ENCODE data around the gene PNPLA3. TPM values are rescaled to one million over a fixed set of nuclear protein-coding genes. Genes with fewer than 3 reads are reported as not detected.
A peak's percentile ranks its signal among the peaks of the same experiment; 100 is the strongest.

Gene PNPLA3
- total RNA-seq, 1 donor from 2014 or later = 6.1 TPM

DNA sequence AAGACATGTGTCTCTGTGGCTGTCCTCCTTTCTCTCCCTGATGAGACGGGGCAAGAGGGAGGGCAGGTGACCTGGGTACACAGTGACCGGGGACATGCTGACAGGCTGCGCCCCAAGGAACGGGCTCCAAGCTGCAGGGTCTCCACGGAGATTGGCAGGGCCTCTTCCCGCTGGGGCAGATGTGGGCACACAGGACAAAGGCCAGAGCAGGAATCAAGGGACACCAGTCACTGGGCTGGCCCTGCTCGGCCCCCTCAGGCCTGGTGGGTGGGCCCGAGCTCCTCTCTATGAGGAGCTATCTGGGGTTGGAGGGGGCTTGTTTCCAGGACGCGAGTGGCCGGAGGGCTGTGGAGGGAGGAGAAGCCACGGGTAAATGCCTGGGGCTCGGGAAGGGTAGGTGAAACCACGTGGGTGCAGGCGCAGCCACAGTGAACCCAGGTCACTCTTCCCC, 43.0 kb upstream of the PNPLA3 start:
- Mint-ChIP-seq H3K4me3 (no peak overlapping the region), H3K9me3 (no peaks in the 10 kb centered on the region), H3K4me1 (no peaks in the 10 kb centered on the region), H3K27me3 (ENCODE audit: low read depth) (peaks cover 41% of the 10 kb centered on the region), H3K27ac (no peak overlapping the region), H3K36me3 (no peaks in the 10 kb centered on the region)
- TF ChIP-seq, protein P1, sequence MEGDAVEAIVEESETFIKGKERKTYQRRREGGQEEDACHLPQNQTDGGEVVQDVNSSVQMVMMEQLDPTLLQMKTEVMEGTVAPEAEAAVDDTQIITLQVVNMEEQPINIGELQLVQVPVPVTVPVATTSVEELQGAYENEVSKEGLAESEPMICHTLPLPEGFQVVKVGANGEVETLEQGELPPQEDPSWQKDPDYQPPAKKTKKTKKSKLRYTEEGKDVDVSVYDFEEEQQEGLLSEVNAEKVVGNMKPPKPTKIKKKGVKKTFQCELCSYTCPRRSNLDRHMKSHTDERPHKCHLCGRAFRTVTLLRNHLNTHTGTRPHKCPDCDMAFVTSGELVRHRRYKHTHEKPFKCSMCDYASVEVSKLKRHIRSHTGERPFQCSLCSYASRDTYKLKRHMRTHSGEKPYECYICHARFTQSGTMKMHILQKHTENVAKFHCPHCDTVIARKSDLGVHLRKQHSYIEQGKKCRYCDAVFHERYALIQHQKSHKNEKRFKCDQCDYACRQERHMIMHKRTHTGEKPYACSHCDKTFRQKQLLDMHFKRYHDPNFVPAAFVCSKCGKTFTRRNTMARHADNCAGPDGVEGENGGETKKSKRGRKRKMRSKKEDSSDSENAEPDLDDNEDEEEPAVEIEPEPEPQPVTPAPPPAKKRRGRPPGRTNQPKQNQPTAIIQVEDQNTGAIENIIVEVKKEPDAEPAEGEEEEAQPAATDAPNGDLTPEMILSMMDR (IDR thresholded peaks at IDR 0.05; ENCODE audit: unreplicated experiment) = no peak
- DNase-seq (ENCODE audit: low spot score in 2 of 2, unreplicated experiment in 2 of 2) = no peak

DNA sequence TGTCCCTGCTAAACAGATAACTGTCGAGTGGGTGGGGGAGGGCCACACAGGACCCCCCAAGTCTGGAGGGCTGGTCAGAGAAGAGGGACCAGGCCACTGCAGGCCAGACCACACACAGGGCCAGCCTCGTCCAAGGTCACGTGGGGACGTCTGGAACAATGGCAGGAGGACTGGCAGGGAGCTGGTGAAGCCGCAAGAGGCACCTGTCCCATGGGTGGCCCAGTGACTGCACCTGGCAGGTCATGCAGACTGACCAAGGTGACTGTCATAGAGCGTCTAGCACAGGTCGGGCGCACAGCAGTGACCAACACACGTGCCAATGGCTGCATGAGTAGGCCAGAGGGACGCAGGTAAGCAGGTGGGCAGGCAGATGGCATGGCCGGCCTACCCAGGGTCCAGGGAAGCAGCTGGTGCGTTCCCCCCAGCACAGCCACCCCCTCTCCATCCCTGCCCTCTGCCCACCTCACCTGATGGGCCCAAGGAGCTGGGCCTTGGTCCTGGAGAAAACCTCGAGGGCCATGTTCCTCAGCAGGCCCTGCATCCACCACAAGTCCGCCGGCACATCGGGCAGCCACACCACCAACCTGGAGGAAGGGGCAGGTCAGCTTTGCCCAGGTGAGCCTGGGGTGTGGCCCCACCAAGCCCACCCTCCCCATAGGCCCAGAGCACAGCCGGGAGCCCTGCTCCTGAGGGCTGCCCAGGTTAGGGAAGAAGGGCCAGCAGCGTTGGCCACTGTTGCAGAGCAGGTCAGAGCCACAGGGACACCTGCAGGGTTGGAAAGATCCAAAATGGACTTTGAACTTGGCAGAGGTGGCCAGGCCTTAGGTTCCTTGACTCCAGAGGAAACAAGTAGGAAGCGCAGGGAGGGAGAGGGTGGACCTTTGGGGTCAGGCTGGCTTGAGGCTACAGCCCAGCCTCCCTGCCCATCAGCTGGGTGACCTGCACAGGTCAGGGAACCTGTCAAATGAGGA, 42.2 kb upstream of the PNPLA3 start:
- Mint-ChIP-seq H3K9me3 (no peaks in the 10 kb centered on the region), H3K4me1 (no peaks in the 10 kb centered on the region), H3K27ac (no peak overlapping the region), H3K27me3 (ENCODE audit: low read depth) (peaks cover 38% of the 10 kb centered on the region), H3K4me3 (no peak overlapping the region), H3K36me3 (no peaks in the 10 kb centered on the region)
- no peak for DNase-seq (ENCODE audit: low spot score in 2 of 2, unreplicated experiment in 2 of 2)
- TF ChIP-seq, protein P1 (IDR thresholded peaks at IDR 0.05; ENCODE audit: unreplicated experiment) = no peak

DNA sequence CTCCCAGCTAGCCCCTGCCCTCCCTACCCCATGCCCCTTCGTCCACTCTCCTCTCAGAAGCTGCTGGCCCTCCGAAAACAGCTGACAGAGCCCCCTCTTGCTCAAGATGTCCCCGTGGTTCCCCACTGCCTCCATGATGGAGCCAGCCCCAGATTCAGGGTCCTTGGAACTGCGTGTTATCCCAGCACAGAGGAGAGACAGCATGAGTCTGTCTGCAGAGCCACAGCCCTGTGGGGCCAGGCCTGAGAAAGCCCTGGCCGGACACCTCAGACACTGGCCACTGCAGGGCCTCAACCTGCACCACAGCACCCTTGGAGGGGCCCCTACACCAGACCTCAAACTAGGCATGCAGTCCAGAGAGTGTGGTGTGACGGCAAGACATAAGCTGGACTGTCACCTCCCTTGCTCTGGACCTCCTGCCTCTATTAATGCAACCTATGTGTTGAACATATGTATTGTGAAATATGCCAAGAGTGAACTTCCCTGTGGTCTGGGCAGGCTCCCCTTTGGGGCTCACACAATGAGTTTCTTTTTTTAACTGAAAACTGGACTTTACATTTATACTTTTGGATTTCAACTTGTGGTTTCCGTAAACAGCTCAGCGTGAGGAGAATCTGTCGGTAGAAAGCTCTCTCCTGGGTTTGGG, 41.4 kb upstream of the PNPLA3 start:
- Mint-ChIP-seq H3K4me3 (no peak overlapping the region), H3K4me1 (no peaks in the 10 kb centered on the region), H3K9me3 (no peaks in the 10 kb centered on the region), H3K36me3 (no peaks in the 10 kb centered on the region), H3K27me3 (ENCODE audit: low read depth) (peaks cover 41% of the 10 kb centered on the region), H3K27ac (no peak overlapping the region)
- DNase-seq (ENCODE audit: low spot score in 2 of 2, unreplicated experiment in 2 of 2) = no peak
- TF ChIP-seq, protein P1 (IDR thresholded peaks at IDR 0.05; ENCODE audit: unreplicated experiment) = no peak

DNA sequence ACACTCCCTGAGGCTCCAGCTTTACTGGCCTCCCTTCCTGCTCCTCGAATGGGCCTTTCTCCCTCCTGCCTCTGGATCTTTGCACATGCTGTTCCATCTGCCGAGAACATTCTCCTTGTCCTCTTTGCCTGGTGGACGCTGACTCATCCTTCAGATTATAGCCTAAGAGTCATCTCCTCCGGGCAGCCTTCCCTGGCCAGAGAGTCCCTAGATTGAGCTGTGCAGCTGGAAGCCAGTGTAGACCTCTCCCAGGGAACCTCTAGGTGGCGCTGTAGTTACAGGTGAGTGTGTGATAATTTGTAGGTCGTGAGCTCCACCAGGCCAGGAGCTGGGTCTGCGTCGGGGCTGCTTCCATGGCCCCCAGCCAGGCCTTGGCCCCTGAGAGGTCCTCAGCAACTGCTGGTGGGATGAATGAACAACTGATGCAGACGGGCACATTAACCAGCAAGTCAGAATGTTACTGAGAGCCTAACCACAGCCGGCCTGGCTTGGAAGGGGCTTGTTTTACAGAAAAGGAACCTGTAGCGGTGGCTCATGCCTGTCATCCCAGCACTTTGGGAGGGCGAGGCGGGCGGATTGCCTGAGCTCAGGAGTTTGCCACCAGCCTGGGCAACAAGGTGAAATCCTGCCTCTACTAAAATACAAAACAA, 40.5 kb upstream of the PNPLA3 start:
- no peak overlapping the region for H3K4me3 Mint-ChIP-seq
- no peaks in the 10 kb centered on the region for H3K9me3 Mint-ChIP-seq
- no peak for DNase-seq (ENCODE audit: low spot score in 2 of 2, unreplicated experiment in 2 of 2)
- H3K36me3 Mint-ChIP-seq = no peaks in the 10 kb centered on the region
- peaks cover 44% of the 10 kb centered on the region for H3K27me3 Mint-ChIP-seq (ENCODE audit: low read depth)
- H3K27ac Mint-ChIP-seq = no peak overlapping the region
- TF ChIP-seq, protein P1 (IDR thresholded peaks at IDR 0.05; ENCODE audit: unreplicated experiment) = peak; percentile 64
- no peaks in the 10 kb centered on the region for H3K4me1 Mint-ChIP-seq

DNA sequence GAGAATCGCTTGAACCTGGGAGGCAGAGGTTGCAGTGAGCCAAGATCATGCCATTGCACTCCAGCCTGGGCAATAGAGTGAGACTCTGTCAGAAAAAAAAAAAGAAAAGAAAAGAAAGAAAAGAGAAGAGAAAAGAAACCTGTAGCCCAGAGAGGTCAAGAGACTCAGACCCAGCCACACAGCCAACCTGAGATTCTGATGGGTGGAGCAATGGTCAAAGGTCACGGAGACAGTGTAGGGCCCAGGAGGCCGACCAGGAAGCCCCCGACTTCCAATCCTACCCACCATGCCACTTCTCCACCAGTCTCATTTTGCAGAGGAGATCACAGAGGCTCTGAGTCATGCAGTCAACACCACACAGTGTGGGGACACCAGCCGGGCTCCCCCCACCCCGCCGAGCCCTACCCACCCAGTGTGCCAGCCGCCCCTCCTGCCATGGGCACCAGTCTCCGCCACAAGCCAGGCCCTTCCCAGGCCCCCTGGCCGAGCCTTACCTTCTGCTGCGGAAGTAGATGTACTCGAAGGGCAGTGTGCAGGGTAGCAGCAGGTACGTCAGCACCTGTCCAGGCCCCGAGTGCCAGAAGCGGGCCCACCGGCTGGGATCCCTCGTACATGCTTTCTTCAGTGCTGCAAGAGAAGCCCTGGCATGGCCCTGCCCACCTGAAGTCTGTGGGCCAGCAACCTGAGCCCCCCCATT, 39.7 kb upstream of the PNPLA3 start:
- Mint-ChIP-seq H3K27ac (no peak overlapping the region), H3K4me1 (no peaks in the 10 kb centered on the region), H3K36me3 (no peaks in the 10 kb centered on the region), H3K9me3 (no peaks in the 10 kb centered on the region), H3K27me3 (ENCODE audit: low read depth) (peaks cover 46% of the 10 kb centered on the region), H3K4me3 (no peak overlapping the region)
- no peak for DNase-seq (ENCODE audit: low spot score in 2 of 2, unreplicated experiment in 2 of 2)
- TF ChIP-seq, protein P1 (IDR thresholded peaks at IDR 0.05; ENCODE audit: unreplicated experiment) = no peak
